Pancreas (tissue), 10 donors: Measurements from ENCODE around the gene P3H3. TPM values are rescaled to one million over a fixed set of nuclear protein-coding genes. Genes with fewer than 3 reads are reported as not detected.
A peak's percentile ranks its signal among the peaks of the same experiment; 100 is the strongest.

ENCODE experiments used
- ATAC-seq, 4 donors: fragments of 200-7000 bp; cut with Tn5 transposase; one replicate each; pipeline versions ENCODE4 v1.8.0 to v1.9.1; 2020; ENCODE audit warnings: mild to moderate bottlenecking in 4 of 4, moderate library complexity in 4 of 4
- DNase-seq, 6 donors: peaks; one replicate each; pipeline ENCODE4 v3.0.0-alpha.2; 2020
- FAIRE-seq: peaks from 2 replicates; lab custom pipeline; 2012; peaks lifted over from hg19 to GRCh38; lab: Jason Lieb, UNC
- H3K27ac ChIP-seq, 4 donors: fragments of 200-600 bp; sonication (generic); 1 replicate in 3 of 4; 2 replicates in 1 of 4; pipeline versions ENCODE4 v1.5.0 to v1.8.0; 2020
- H3K27me3 ChIP-seq, 4 donors: fragments of 200-600 bp; one replicate each; pipeline ENCODE4 v1.8.0; 2021
- H3K36me3 ChIP-seq, 3 donors: fragments of 200-600 bp; sonication (generic) in 1 of 3; one replicate each; pipeline versions ENCODE4 v1.5.0 to v1.8.0; 2020 to 2021
- H3K4me1 ChIP-seq, 3 donors: fragments of 200-600 bp; one replicate each; pipeline ENCODE4 v1.8.0; 2021
- H3K4me3 ChIP-seq, 4 donors: fragments of 200-600 bp; sonication (generic) in 2 of 4; one replicate each; pipeline versions ENCODE4 v1.5.0 to v1.8.0; 2020 to 2021
- H3K9me3 ChIP-seq, 4 donors: fragments of 200-600 bp; one replicate each; pipeline ENCODE4 v1.8.0; 2021
- CTCF ChIP-seq, 4 donors: fragments of 200-600 bp; sonication (generic) in 3 of 4; IDR thresholded peaks; one replicate each; pipeline versions ENCODE4 v1.5.0 to v1.8.0; 2021; ENCODE audit warnings: antibody characterized with exemption in 4 of 4
- WGBS, 2 donors: extraction: QIAGEN DNeasy Blood & Tissue Kit; methylation state at CpG; one replicate each; pipeline ENCODE4 v1.1.7; 2013; 5-methylcytosine and 5-hydroxymethylcytosine counted together
- intact Hi-C, 3 donors: fragments of 100-400 bp; cut with DNase I; formaldehyde crosslinking; loops; one replicate each; pipeline versions ENCODE4 v1.11.1 to v1.14.2; 2022
- polyA plus RNA-seq, 2 donors: library from polyadenylated mRNA; stranded (reverse); fragments of 200-250 nt; gene quantifications; one replicate each; pipeline ENCODE4 v1.2.3, GENCODE V29; 2013
- total RNA-seq, 6 donors: library from RNA; stranded (reverse); fragmentation: NEBNext Ultra II Directional in 4 of 6; extraction: Animal tissue kit (Norgen Biotek cat#: 25700) in 4 of 6; gene quantifications; one replicate each; pipeline versions ENCODE4 v1.2.1 to v1.2.4, GENCODE V29; 2021 to 2023
- donor health status: healthy with polysubstance abuse.
- donor health status: DM: no; HTN: no; CAD: no; lungs with moderate emphysema.
- donor health status: DM: no; HTN: no; CAD: no.
- donor health status: control.
- donor health status: control.
- donor health status: Bipolar disorder and iron deficiency.
- donor health status: DM: yes; HTN: yes; CAD: no.
- donor health status: DM: no; HTN: no; CAD: no.
- donor health status: DM: no; HTN: no; CAD: no.
- donor health status: DM: yes; HTN: yes; CAD: no.

The P3H3 gene
- total and polyA plus RNA-seq, 8 donors = 5.6 to 32.8 (median 10.2) TPM

- FAIRE-seq (no peak), ATAC-seq (peak; percentile 70 to 74 (median 72))
These were observed 751 bp downstream of the P3H3 start for GRCh38 chr12:6828781-6829535.

GRCh38 chr12:6829536-6830220 lies 1.5 kb downstream of the P3H3 start:
- H3K36me3 ChIP-seq = no peaks in the 10 kb centered on the region
- peak overlapping the region in 3 of 4 donors; percentile 57 to 62 (median 58) for H3K27ac ChIP-seq
- ATAC-seq = peak; percentile 34 to 43 (median 38)
- peak overlapping the region; percentile 74 to 86 (median 84) for H3K4me3 ChIP-seq
- H3K4me1 ChIP-seq = peaks cover 0 to 4% (median 0%) of the 10 kb centered on the region in 3 donors
- 25 to 30% methylated on average over 19 of the region's 19 CpGs for WGBS, 2 donors
- no peak for TF ChIP-seq CTCF (IDR thresholded peaks at IDR 0.05)
- no peak for FAIRE-seq
- no peaks in the 10 kb centered on the region for H3K9me3 ChIP-seq
- H3K27me3 ChIP-seq = no peaks in the 10 kb centered on the region
- intact Hi-C loops = loop anchor here in 1 of 3 donors (10.0 kb wide), 1 partner anchor 95 kb away; no protein-coding TSS in a partner anchor
- DNase-seq = peak in 2 of 6 donors; percentile 51 to 63

More at GRCh38 chr12:6828781-6829535, 751 bp downstream of the P3H3 start:
- intact Hi-C loops = loop anchor here in 1 of 3 donors (10.0 kb wide), 1 partner anchor 94 kb away; no protein-coding TSS in a partner anchor
- H3K27me3 ChIP-seq = no peaks in the 10 kb centered on the region
- peak; percentile 47 to 85 (median 64) for DNase-seq
- no peaks in the 10 kb centered on the region for H3K36me3 ChIP-seq
- H3K27ac ChIP-seq = peak overlapping the region; percentile 49 to 62 (median 58)
- H3K9me3 ChIP-seq = no peaks in the 10 kb centered on the region
- H3K4me1 ChIP-seq = peaks cover 0 to 4% (median 0%) of the 10 kb centered on the region in 3 donors
- 0 to 1% methylated on average over 58 to 71 of the region's 71 CpGs for WGBS, 2 donors
- peak overlapping the region; percentile 74 to 86 (median 84) for H3K4me3 ChIP-seq
- TF ChIP-seq CTCF (IDR thresholded peaks at IDR 0.05) = no peak

- intact Hi-C loops = no loop called here
- ATAC-seq = no peak
- WGBS, 2 donors = 92 to 94% methylated on average over 11 of the region's 11 CpGs
- no peak overlapping the region for H3K27ac ChIP-seq
- no peak overlapping the region for H3K4me3 ChIP-seq
- H3K9me3 ChIP-seq = no peaks in the 10 kb centered on the region
- TF ChIP-seq CTCF (IDR thresholded peaks at IDR 0.05) = no peak
- FAIRE-seq = no peak
- H3K4me1 ChIP-seq = peaks cover 0 to 4% (median 0%) of the 10 kb centered on the region in 3 donors
- peak in 1 of 6 donors; percentile 71 for DNase-seq
- no peaks in the 10 kb centered on the region for H3K36me3 ChIP-seq
- no peaks in the 10 kb centered on the region for H3K27me3 ChIP-seq
These were observed 2.2 kb downstream of the P3H3 start for GRCh38 chr12:6830286-6830890.

GRCh38 chr12:6830999-6831398 lies 2.8 kb downstream of the P3H3 start:
- no peak for FAIRE-seq
- Histone ChIP-seq H3K4me3 (no peak overlapping the region), H3K36me3 (no peaks in the 10 kb centered on the region), H3K4me1 (peaks cover 0 to 4% (median 0%) of the 10 kb centered on the region in 3 donors), H3K27me3 (no peaks in the 10 kb centered on the region), H3K27ac (no peak overlapping the region), H3K9me3 (no peaks in the 10 kb centered on the region)
- WGBS, 2 donors = 86 to 89% methylated on average over 6 of the region's 6 CpGs
- intact Hi-C loops = no loop called here
- no peak for ATAC-seq
- DNase-seq = peak in 1 of 6 donors; percentile 31
- TF ChIP-seq CTCF (IDR thresholded peaks at IDR 0.05) = no peak
